ENCODE measurements around the gene CD300A.
"Not testable (repeated sequence)": the region's sequence is repeated elsewhere in the genome, so short reads cannot be mapped to it uniquely, and the experiment has no call there.

The CD300A gene

DNA sequence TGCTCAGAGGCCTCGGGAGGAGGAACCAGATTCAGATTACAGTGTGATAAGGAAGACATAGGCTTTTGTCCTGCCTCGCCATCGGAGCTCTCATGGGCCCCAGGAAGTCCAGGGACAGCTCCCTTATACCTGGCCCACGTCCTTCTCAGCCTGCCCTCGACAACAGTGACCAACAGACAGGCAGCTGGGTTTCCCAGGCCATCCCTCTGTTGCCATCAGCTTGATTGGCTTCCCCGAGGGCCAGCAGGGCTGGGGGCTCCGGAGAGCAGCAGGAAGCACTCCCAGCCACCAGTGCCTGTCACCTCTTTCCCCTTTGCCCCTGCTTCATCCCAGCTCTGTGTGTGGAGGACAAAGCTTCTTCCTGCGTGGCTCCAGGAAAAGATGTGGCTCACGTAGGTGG is 17.6 kb downstream of the CD300A start:
- no peaks in the 10 kb centered on the region for H3K4me1 ChIP-seq (ENCODE audit: control insufficient read depth in 2 of 2, insufficient read depth in 1 of 2, low read depth in 1 of 2, low read length in 2 of 2)
- WGBS, 2 donors (ENCODE audit: extremely low coverage in 2 of 2, insufficient read length in 2 of 2, insufficient replicate concordance in 1 of 2): no CpG with 5 or more reads among the region's 9 CpGs
- H2AK5ac ChIP-seq (ENCODE audit: low read depth, low read length): no peak overlapping the region
- no peak overlapping the region for H3K14ac ChIP-seq (ENCODE audit: low read length)
- no peak overlapping the region for H2AFZ ChIP-seq (ENCODE audit: low read length)
- H4K91ac ChIP-seq (ENCODE audit: low read depth, low read length, poor library complexity): no peak overlapping the region
- H3K4ac ChIP-seq (ENCODE audit: low read length): no peak overlapping the region
- H2BK5ac ChIP-seq (ENCODE audit: low read length): no peak overlapping the region
- H3K9me3 ChIP-seq (replicated peaks in 1 of 2; ENCODE audit: control insufficient read depth in 2 of 2, insufficient read depth in 1 of 2, low read depth in 1 of 2, low read length in 2 of 2): peaks cover 0 to 2% of the 10 kb centered on the region in 2 donors
- DNase-seq (ENCODE audit: low spot score): no peak
- no peak overlapping the region for H3K4me2 ChIP-seq (ENCODE audit: insufficient read depth, low read length, poor library complexity, severe bottlenecking)
- H3K4me3 ChIP-seq (ENCODE audit: low read length in 2 of 2): no peak overlapping the region
- no peaks in the 10 kb centered on the region for H3K36me3 ChIP-seq (replicated peaks in 1 of 2; ENCODE audit: control insufficient read depth in 2 of 2, insufficient read depth in 2 of 2, low read length in 2 of 2)
- H3K79me1 ChIP-seq (ENCODE audit: low read depth, low read length): no peaks in the 10 kb centered on the region
- no peak overlapping the region for H2BK15ac ChIP-seq (ENCODE audit: low read length)
- H2BK120ac ChIP-seq (ENCODE audit: low read depth, low read length): no peak overlapping the region
- no peak overlapping the region for H3K9ac ChIP-seq (ENCODE audit: low read depth, low read length, poor library complexity)
- no peak overlapping the region for H4K8ac ChIP-seq (ENCODE audit: low read depth, low read length)
- H2BK12ac ChIP-seq (ENCODE audit: low read length): no peak overlapping the region
- peak overlapping the region; percentile 64 for H3K18ac ChIP-seq (ENCODE audit: low read length)
- no peaks in the 10 kb centered on the region for H3K27me3 ChIP-seq (ENCODE audit: control insufficient read depth in 3 of 3, insufficient read depth in 3 of 3, low read depth in 1 of 3, low read length in 3 of 3)
- H3K23ac ChIP-seq (ENCODE audit: low read depth, low read length, poor library complexity): peak overlapping the region; percentile 65
- no peak overlapping the region for H3K27ac ChIP-seq (replicated peaks; ENCODE audit: low read length)

DNA sequence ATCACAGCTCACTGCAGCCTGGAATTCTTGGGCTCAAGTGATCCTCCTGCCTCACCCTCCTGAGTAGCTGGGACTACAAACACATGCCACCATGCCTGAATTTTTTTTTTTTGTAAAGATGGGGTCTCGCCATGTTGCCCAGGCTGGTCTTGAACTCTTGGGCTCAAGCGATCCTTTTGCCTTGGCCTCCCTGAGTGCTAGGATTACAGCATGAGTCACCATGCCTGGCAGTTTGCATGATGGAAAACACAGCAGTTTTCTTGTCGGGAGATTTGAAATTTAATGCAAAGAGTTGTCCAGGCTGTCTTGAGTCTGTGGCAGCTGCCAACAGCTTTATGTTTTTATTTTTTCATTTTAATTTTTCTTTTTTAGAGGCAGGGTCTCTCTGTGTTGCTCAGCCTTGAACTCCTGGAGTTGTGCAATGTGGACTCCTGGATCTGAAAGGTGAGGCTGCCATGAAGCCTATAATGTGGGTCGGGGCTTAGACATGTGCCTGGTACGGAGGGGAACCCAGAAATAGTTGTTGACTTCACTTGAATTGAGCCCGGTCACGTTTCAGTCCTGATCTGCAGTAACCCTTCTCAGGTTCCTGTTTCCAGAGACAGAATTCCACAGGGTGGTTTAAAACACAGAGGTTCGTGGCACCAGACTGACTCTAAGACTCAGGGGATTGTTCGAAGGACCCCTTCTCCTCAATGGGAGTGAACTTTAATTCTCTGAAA is 18.7 kb downstream of the CD300A start:
- no peak overlapping the region for H3K23ac ChIP-seq (ENCODE audit: low read depth, low read length, poor library complexity)
- no peaks in the 10 kb centered on the region for H3K36me3 ChIP-seq (replicated peaks in 1 of 2; ENCODE audit: control insufficient read depth in 2 of 2, insufficient read depth in 2 of 2, low read length in 2 of 2)
- no peak overlapping the region for H3K27ac ChIP-seq (replicated peaks; ENCODE audit: low read length)
- no peak overlapping the region for H4K91ac ChIP-seq (ENCODE audit: low read depth, low read length, poor library complexity)
- no peak overlapping the region for H3K4me3 ChIP-seq (ENCODE audit: low read length in 2 of 2)
- H3K18ac ChIP-seq (ENCODE audit: low read length): no peak overlapping the region
- H3K9ac ChIP-seq (ENCODE audit: low read depth, low read length, poor library complexity): no peak overlapping the region
- H3K27me3 ChIP-seq (ENCODE audit: control insufficient read depth in 3 of 3, insufficient read depth in 3 of 3, low read depth in 1 of 3, low read length in 3 of 3): no peaks in the 10 kb centered on the region
- H3K9me3 ChIP-seq (replicated peaks in 1 of 2; ENCODE audit: control insufficient read depth in 2 of 2, insufficient read depth in 1 of 2, low read depth in 1 of 2, low read length in 2 of 2): peaks cover 0 to 2% of the 10 kb centered on the region in 2 donors
- no peak overlapping the region for H4K8ac ChIP-seq (ENCODE audit: low read depth, low read length)
- H2BK15ac ChIP-seq (ENCODE audit: low read length): no peak overlapping the region
- H3K79me1 ChIP-seq (ENCODE audit: low read depth, low read length): no peaks in the 10 kb centered on the region
- no peaks in the 10 kb centered on the region for H3K4me1 ChIP-seq (ENCODE audit: control insufficient read depth in 2 of 2, insufficient read depth in 1 of 2, low read depth in 1 of 2, low read length in 2 of 2)
- H3K4ac ChIP-seq (ENCODE audit: low read length): no peak overlapping the region
- no peak overlapping the region for H2BK12ac ChIP-seq (ENCODE audit: low read length)
- no peak overlapping the region for H2BK5ac ChIP-seq (ENCODE audit: low read length)
- no CpG with 5 or more reads among the region's 9 CpGs for WGBS, 2 donors (ENCODE audit: extremely low coverage in 2 of 2, insufficient read length in 2 of 2, insufficient replicate concordance in 1 of 2)
- no peak overlapping the region for H2AFZ ChIP-seq (ENCODE audit: low read length)
- no peak overlapping the region for H2BK120ac ChIP-seq (ENCODE audit: low read depth, low read length)
- H2AK5ac ChIP-seq (ENCODE audit: low read depth, low read length): no peak overlapping the region
- no peak for DNase-seq (ENCODE audit: low spot score)
- no peak overlapping the region for H3K14ac ChIP-seq (ENCODE audit: low read length)
- no peak overlapping the region for H3K4me2 ChIP-seq (ENCODE audit: insufficient read depth, low read length, poor library complexity, severe bottlenecking)

GRCh38 chr17:74485841-74486240 is 19.4 kb downstream of the CD300A start:
- Histone ChIP-seq H3K9ac (ENCODE audit: low read depth, low read length, poor library complexity) (no peak overlapping the region), H3K9me3 (replicated peaks in 1 of 2; ENCODE audit: control insufficient read depth in 2 of 2, insufficient read depth in 1 of 2, low read depth in 1 of 2, low read length in 2 of 2) (peaks cover 0 to 2% of the 10 kb centered on the region in 2 donors), H4K91ac (ENCODE audit: low read depth, low read length, poor library complexity) (no peak overlapping the region), H2AFZ (ENCODE audit: low read length) (no peak overlapping the region), H3K4me3 (ENCODE audit: low read length in 2 of 2) (no peak overlapping the region), H3K4ac (ENCODE audit: low read length) (no peak overlapping the region), H2BK12ac (ENCODE audit: low read length) (no peak overlapping the region), H3K79me1 (ENCODE audit: low read depth, low read length) (no peaks in the 10 kb centered on the region), H2BK120ac (ENCODE audit: low read depth, low read length) (no peak overlapping the region), H3K36me3 (replicated peaks in 1 of 2; ENCODE audit: control insufficient read depth in 2 of 2, insufficient read depth in 2 of 2, low read length in 2 of 2) (no peaks in the 10 kb centered on the region), H3K23ac (ENCODE audit: low read depth, low read length, poor library complexity) (no peak overlapping the region), H3K27ac (replicated peaks; ENCODE audit: low read length) (no peak overlapping the region), H3K27me3 (ENCODE audit: control insufficient read depth in 3 of 3, insufficient read depth in 3 of 3, low read depth in 1 of 3, low read length in 3 of 3) (no peaks in the 10 kb centered on the region), H2AK5ac (ENCODE audit: low read depth, low read length) (no peak overlapping the region), H4K8ac (ENCODE audit: low read depth, low read length) (no peak overlapping the region), H2BK5ac (ENCODE audit: low read length) (no peak overlapping the region), H3K14ac (ENCODE audit: low read length) (no peak overlapping the region), H3K18ac (ENCODE audit: low read length) (no peak overlapping the region), H3K4me2 (ENCODE audit: insufficient read depth, low read length, poor library complexity, severe bottlenecking) (no peak overlapping the region), H2BK15ac (ENCODE audit: low read length) (no peak overlapping the region), H3K4me1 (ENCODE audit: control insufficient read depth in 2 of 2, insufficient read depth in 1 of 2, low read depth in 1 of 2, low read length in 2 of 2) (no peaks in the 10 kb centered on the region)
- WGBS, 2 donors (ENCODE audit: extremely low coverage in 2 of 2, insufficient read length in 2 of 2, insufficient replicate concordance in 1 of 2): no CpG with 5 or more reads among the region's 5 CpGs
- no peak for DNase-seq (ENCODE audit: low spot score)

- not testable (repeated sequence) for H2BK15ac ChIP-seq (ENCODE audit: low read length); DNase-seq (ENCODE audit: low spot score); H3K14ac ChIP-seq (ENCODE audit: low read length); H3K4me1 ChIP-seq (ENCODE audit: control insufficient read depth in 2 of 2, insufficient read depth in 1 of 2, low read depth in 1 of 2, low read length in 2 of 2); H3K18ac ChIP-seq (ENCODE audit: low read length); H3K4me3 ChIP-seq (ENCODE audit: low read length in 2 of 2); H3K4me2 ChIP-seq (ENCODE audit: insufficient read depth, low read length, poor library complexity, severe bottlenecking); H2BK120ac ChIP-seq (ENCODE audit: low read depth, low read length); H2AK5ac ChIP-seq (ENCODE audit: low read depth, low read length); H3K36me3 ChIP-seq (replicated peaks in 1 of 2; ENCODE audit: control insufficient read depth in 2 of 2, insufficient read depth in 2 of 2, low read length in 2 of 2); H3K27ac ChIP-seq (replicated peaks; ENCODE audit: low read length); H3K4ac ChIP-seq (ENCODE audit: low read length); H3K79me1 ChIP-seq (ENCODE audit: low read depth, low read length); H3K23ac ChIP-seq (ENCODE audit: low read depth, low read length, poor library complexity); H2AFZ ChIP-seq (ENCODE audit: low read length); H3K9me3 ChIP-seq (replicated peaks in 1 of 2; ENCODE audit: control insufficient read depth in 2 of 2, insufficient read depth in 1 of 2, low read depth in 1 of 2, low read length in 2 of 2); H3K27me3 ChIP-seq (ENCODE audit: control insufficient read depth in 3 of 3, insufficient read depth in 3 of 3, low read depth in 1 of 3, low read length in 3 of 3); H4K91ac ChIP-seq (ENCODE audit: low read depth, low read length, poor library complexity); H3K9ac ChIP-seq (ENCODE audit: low read depth, low read length, poor library complexity); H2BK5ac ChIP-seq (ENCODE audit: low read length); H2BK12ac ChIP-seq (ENCODE audit: low read length); H4K8ac ChIP-seq (ENCODE audit: low read depth, low read length)
- no CpG with 5 or more reads among the region's 4 CpGs for WGBS, 2 donors (ENCODE audit: extremely low coverage in 2 of 2, insufficient read length in 2 of 2, insufficient replicate concordance in 1 of 2)
Observed at GRCh38 chr17:74488276-74488675, 21.8 kb downstream of the CD300A start.
